ENCODE data around the gene FXR2.
"Not testable (repeated sequence)": the region's sequence is repeated elsewhere in the genome, so short reads cannot be mapped to it uniquely, and the experiment has no call there.

Gene FXR2

GRCh38 chr17:7640783-7641182, 26.1 kb upstream of the FXR2 start:
- Mint-ChIP-seq H3K36me3 (ENCODE audit: low read depth) (no peaks in the 10 kb centered on the region), H3K4me1 (ENCODE audit: low read depth) (peaks cover 8% of the 10 kb centered on the region), H3K9me3 (no peaks in the 10 kb centered on the region), H3K4me3 (no peak overlapping the region), H3K27ac (no peak overlapping the region), H3K27me3 (ENCODE audit: low read depth) (peaks cover 9% of the 10 kb centered on the region)
- no peak for DNase-seq (ENCODE audit: low spot score)

- Mint-ChIP-seq H3K4me3 (no peak overlapping the region), H3K4me1 (ENCODE audit: low read depth) (peaks cover 2% of the 10 kb centered on the region), H3K27ac (no peak overlapping the region), H3K9me3 (no peaks in the 10 kb centered on the region), H3K36me3 (ENCODE audit: low read depth) (no peaks in the 10 kb centered on the region), H3K27me3 (ENCODE audit: low read depth) (peaks cover 15% of the 10 kb centered on the region)
- DNase-seq (ENCODE audit: low spot score), result no peak
Measured at GRCh38 chr17:7636163-7636562, 21.5 kb upstream of the FXR2 start.

GRCh38 chr17:7634384-7634783, 19.7 kb upstream of the FXR2 start:
- Mint-ChIP-seq H3K27ac (no peak overlapping the region), H3K4me3 (no peak overlapping the region), H3K27me3 (ENCODE audit: low read depth) (peaks cover 14% of the 10 kb centered on the region), H3K9me3 (no peaks in the 10 kb centered on the region), H3K36me3 (ENCODE audit: low read depth) (no peaks in the 10 kb centered on the region), H3K4me1 (ENCODE audit: low read depth) (peaks cover 2% of the 10 kb centered on the region)
- DNase-seq (ENCODE audit: low spot score), result no peak

GRCh38 chr17:7633093-7633492, 18.4 kb upstream of the FXR2 start:
- no peak for DNase-seq (ENCODE audit: low spot score)
- Mint-ChIP-seq H3K27me3 (ENCODE audit: low read depth) (peaks cover 6% of the 10 kb centered on the region), H3K9me3 (no peaks in the 10 kb centered on the region), H3K36me3 (ENCODE audit: low read depth) (no peaks in the 10 kb centered on the region), H3K4me3 (no peak overlapping the region), H3K27ac (no peak overlapping the region), H3K4me1 (ENCODE audit: low read depth) (peaks cover 2% of the 10 kb centered on the region)

DNA sequence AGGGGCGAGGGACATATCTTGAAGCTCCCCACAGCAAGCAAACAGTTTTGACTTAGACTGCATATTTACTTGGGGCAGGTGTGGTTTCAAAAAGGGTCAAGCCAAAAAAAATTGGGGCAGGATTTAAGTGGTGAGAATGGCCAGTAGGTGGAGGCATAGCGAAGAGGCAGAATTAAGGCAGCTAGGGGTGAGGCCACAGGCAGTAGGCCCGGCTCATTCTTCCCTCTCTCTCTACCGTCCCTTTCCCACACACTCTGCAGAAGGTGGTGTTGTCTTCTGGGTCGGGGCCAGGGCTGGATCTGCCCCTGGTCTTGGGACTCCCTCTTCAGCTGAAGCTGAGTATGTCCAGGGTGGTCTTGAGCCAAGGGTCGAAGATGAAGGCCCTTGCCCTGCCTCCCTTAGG, 17.8 kb upstream of the FXR2 start:
- DNase-seq (ENCODE audit: low spot score), result peak; percentile 20
- Mint-ChIP-seq H3K36me3 (ENCODE audit: low read depth) (no peaks in the 10 kb centered on the region), H3K27me3 (ENCODE audit: low read depth) (peaks cover 6% of the 10 kb centered on the region), H3K9me3 (no peaks in the 10 kb centered on the region), H3K4me1 (ENCODE audit: low read depth) (peaks cover 2% of the 10 kb centered on the region), H3K4me3 (no peak overlapping the region), H3K27ac (no peak overlapping the region)

GRCh38 chr17:7631398-7632380, 17.0 kb upstream of the FXR2 start:
- Mint-ChIP-seq H3K4me3 (no peak overlapping the region), H3K27me3 (ENCODE audit: low read depth) (peaks cover 6% of the 10 kb centered on the region), H3K9me3 (no peaks in the 10 kb centered on the region), H3K27ac (no peak overlapping the region), H3K36me3 (ENCODE audit: low read depth) (no peaks in the 10 kb centered on the region), H3K4me1 (ENCODE audit: low read depth) (peaks cover 7% of the 10 kb centered on the region)
- DNase-seq (ENCODE audit: low spot score), result no peak

- Mint-ChIP-seq H3K27ac (peak within 1 kb of the TSS; percentile 5), H3K27me3 (ENCODE audit: low read depth) (peaks cover 2% of the 10 kb centered on the region), H3K4me1 (ENCODE audit: low read depth) (peaks cover 9% of the 10 kb centered on the region), H3K36me3 (ENCODE audit: low read depth) (peaks cover 2% of the 10 kb centered on the region), H3K4me3 (no peak within 1 kb of the TSS), H3K9me3 (no peaks in the 10 kb centered on the region)
- DNase-seq (ENCODE audit: low spot score), result no peak
Measured at GRCh38 chr17:7629939-7630571, 15.4 kb upstream of the FXR2 start, which contains the start of gene SHBG. Gene SHBG, plus strand, starts transcription at chr17:7630135. Its CDS starts 38 bp downstream, at chr17:7630173.

GRCh38 chr17:7627250-7628121, 12.8 kb upstream of the FXR2 start, which contains the start of gene SAT2:
Gene SAT2, minus strand, starts transcription at chr17:7627821. Its CDS starts 186 bp downstream, at chr17:7627635.
- H3K36me3 Mint-ChIP-seq (ENCODE audit: low read depth), result peaks cover 2% of the 10 kb centered on the region
- peak; percentile 82 for DNase-seq (ENCODE audit: low spot score)
- H3K9me3 Mint-ChIP-seq, result no peaks in the 10 kb centered on the region
- H3K4me1 Mint-ChIP-seq (ENCODE audit: low read depth), result peaks cover 9% of the 10 kb centered on the region
- no peaks in the 10 kb centered on the region for H3K27me3 Mint-ChIP-seq (ENCODE audit: low read depth)
- H3K4me3 Mint-ChIP-seq, result peak within 1 kb of the TSS; percentile 92
- H3K27ac Mint-ChIP-seq, result peak within 1 kb of the TSS; percentile 77

GRCh38 chr17:7626956-7627249, 12.2 kb upstream of the FXR2 start:
- Mint-ChIP-seq H3K4me1 (ENCODE audit: low read depth) (peaks cover 7% of the 10 kb centered on the region), H3K27ac (peak overlapping the region; percentile 41), H3K36me3 (ENCODE audit: low read depth) (peaks cover 2% of the 10 kb centered on the region), H3K27me3 (ENCODE audit: low read depth) (no peaks in the 10 kb centered on the region), H3K4me3 (peak overlapping the region; percentile 92), H3K9me3 (no peaks in the 10 kb centered on the region)
- no peak for DNase-seq (ENCODE audit: low spot score)

DNA sequence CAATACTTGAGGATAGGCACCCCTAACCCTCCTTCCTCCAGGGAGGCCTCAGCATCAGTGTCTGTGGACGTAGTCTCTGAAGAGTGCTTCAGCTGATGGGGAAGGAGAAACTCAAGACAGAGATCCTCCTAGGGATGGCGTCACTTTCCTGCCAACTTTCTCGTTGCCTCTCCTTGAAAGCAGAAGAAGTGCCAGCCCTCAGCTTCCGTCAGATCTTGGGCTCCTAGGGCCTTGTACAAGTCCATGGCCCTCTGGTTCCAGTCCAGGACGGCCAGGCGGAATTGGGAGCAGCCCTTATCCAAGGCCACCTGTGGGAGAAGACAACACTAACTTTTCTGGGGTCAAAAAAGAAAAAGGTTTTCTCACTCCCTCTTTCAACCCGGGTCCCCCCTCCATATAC, 11.6 kb upstream of the FXR2 start:
- H3K27me3 Mint-ChIP-seq (ENCODE audit: low read depth), result no peaks in the 10 kb centered on the region
- no peak overlapping the region for H3K27ac Mint-ChIP-seq
- peak overlapping the region; percentile 92 for H3K4me3 Mint-ChIP-seq
- peaks cover 2% of the 10 kb centered on the region for H3K36me3 Mint-ChIP-seq (ENCODE audit: low read depth)
- H3K4me1 Mint-ChIP-seq (ENCODE audit: low read depth), result peaks cover 7% of the 10 kb centered on the region
- no peaks in the 10 kb centered on the region for H3K9me3 Mint-ChIP-seq
- no peak for DNase-seq (ENCODE audit: low spot score)

- DNase-seq (ENCODE audit: low spot score); H3K27me3 Mint-ChIP-seq (ENCODE audit: low read depth); H3K36me3 Mint-ChIP-seq (ENCODE audit: low read depth); H3K27ac Mint-ChIP-seq; H3K9me3 Mint-ChIP-seq; H3K4me3 Mint-ChIP-seq; H3K4me1 Mint-ChIP-seq (ENCODE audit: low read depth): not testable (repeated sequence)
Measured at GRCh38 chr17:7625749-7626148, 11.1 kb upstream of the FXR2 start.

GRCh38 chr17:7623661-7624060, 9.0 kb upstream of the FXR2 start:
- no peak overlapping the region for H3K27ac Mint-ChIP-seq
- peaks cover 2% of the 10 kb centered on the region for H3K36me3 Mint-ChIP-seq (ENCODE audit: low read depth)
- H3K27me3 Mint-ChIP-seq (ENCODE audit: low read depth), result no peaks in the 10 kb centered on the region
- H3K9me3 Mint-ChIP-seq, result no peaks in the 10 kb centered on the region
- H3K4me3 Mint-ChIP-seq, result no peak overlapping the region
- no peak for DNase-seq (ENCODE audit: low spot score)
- peaks cover 7% of the 10 kb centered on the region for H3K4me1 Mint-ChIP-seq (ENCODE audit: low read depth)

DNA sequence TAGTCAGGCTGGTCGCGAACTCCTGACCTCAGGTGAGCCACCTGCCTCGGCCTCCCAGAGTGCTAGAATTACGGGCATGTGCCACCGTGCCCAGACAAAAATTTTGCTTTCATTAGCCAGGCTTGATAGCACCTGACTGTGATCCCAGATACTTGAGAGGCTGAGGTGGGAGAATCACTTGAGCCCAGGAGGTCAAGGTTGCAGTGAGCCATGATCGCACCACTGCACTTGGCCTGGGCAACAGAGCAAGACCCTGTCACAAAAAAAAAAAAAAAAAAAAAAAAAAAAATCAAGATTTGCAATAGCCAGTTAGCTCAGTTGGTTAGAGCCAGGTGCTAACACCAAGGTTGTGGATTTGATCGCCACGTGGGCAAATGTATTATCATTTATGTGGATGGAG, 6.1 kb upstream of the FXR2 start:
- Mint-ChIP-seq H3K36me3 (ENCODE audit: low read depth) (no peaks in the 10 kb centered on the region), H3K27ac (no peak overlapping the region), H3K27me3 (ENCODE audit: low read depth) (no peaks in the 10 kb centered on the region), H3K4me3 (no peak overlapping the region), H3K4me1 (ENCODE audit: low read depth) (no peaks in the 10 kb centered on the region), H3K9me3 (no peaks in the 10 kb centered on the region)
- no peak for DNase-seq (ENCODE audit: low spot score)

- Mint-ChIP-seq H3K4me3 (no peak overlapping the region), H3K9me3 (no peaks in the 10 kb centered on the region), H3K4me1 (ENCODE audit: low read depth) (peaks cover 6% of the 10 kb centered on the region)
Measured at GRCh38 chr17:7618608-7619007, 3.9 kb upstream of the FXR2 start.

More at GRCh38 chr17:7618608-7619007, 3.9 kb upstream of the FXR2 start:
- Mint-ChIP-seq H3K27ac (no peak overlapping the region), H3K36me3 (ENCODE audit: low read depth) (peaks cover 2% of the 10 kb centered on the region), H3K27me3 (ENCODE audit: low read depth) (no peaks in the 10 kb centered on the region)
- no peak for DNase-seq (ENCODE audit: low spot score)

Measured in T-helper 2 cell treated with Interferon-gamma antibody and Interleukin-4, amounts not matched to agents 5 μg/mL and 100 μg/mL, for 36 hours (primary cell).